ENCODE results near the gene EN2. TPM values are rescaled to one million over a fixed set of nuclear protein-coding genes. Genes with fewer than 3 reads are reported as not detected.

Gene EN2
- total RNA-seq, 4 donors from 2014 or later = 0.13 to 0.15 TPM; not detected in 2

- no peak overlapping the region for H3K27ac ChIP-seq
- no peaks in the 10 kb centered on the region for H3K36me3 ChIP-seq
- no peaks in the 10 kb centered on the region for H3K9me3 ChIP-seq
- H3K27me3 ChIP-seq = peaks cover 47% of the 10 kb centered on the region
- WGBS, 2 donors (ENCODE audit: low coverage in 1 of 2) = 86 to 90% methylated on average over 4 to 6 of the region's 17 CpGs
- no peak overlapping the region for H3K4me3 ChIP-seq
- H3K4me1 ChIP-seq = no peaks in the 10 kb centered on the region
- ATAC-seq = no peak
- TF ChIP-seq POLR2AphosphoS5 (IDR thresholded peaks at IDR 0.05) (no peak), EP300 (IDR thresholded peaks at IDR 0.05) (no peak), CTCF (IDR thresholded peaks at IDR 0.05) (no peak), POLR2A (IDR thresholded peaks at IDR 0.05) (no peak)
Observed at GRCh38 chr7:155411718-155412415, 46.1 kb upstream of the EN2 start.

GRCh38 chr7:155412416-155413253 lies 45.3 kb upstream of the EN2 start:
- no peak overlapping the region for H3K4me3 ChIP-seq
- no peaks in the 10 kb centered on the region for H3K9me3 ChIP-seq
- ATAC-seq = no peak
- 0% methylated on average over 2 to 5 of the region's 25 CpGs for WGBS, 2 donors (ENCODE audit: low coverage in 1 of 2)
- H3K27ac ChIP-seq = no peak overlapping the region
- H3K36me3 ChIP-seq = no peaks in the 10 kb centered on the region
- TF ChIP-seq POLR2AphosphoS5 (IDR thresholded peaks at IDR 0.05) (no peak), EP300 (IDR thresholded peaks at IDR 0.05) (no peak), CTCF (IDR thresholded peaks at IDR 0.05) (peak in 1 of 4 experiments; percentile 48)
- no peaks in the 10 kb centered on the region for H3K4me1 ChIP-seq
- H3K27me3 ChIP-seq = peaks cover 54% of the 10 kb centered on the region

GRCh38 chr7:155414547-155415492 lies 43.1 kb upstream of the EN2 start:
- Histone ChIP-seq H3K4me3 (no peak overlapping the region), H3K36me3 (no peaks in the 10 kb centered on the region), H3K27me3 (peaks cover 63% of the 10 kb centered on the region), H3K4me1 (no peaks in the 10 kb centered on the region), H3K27ac (no peak overlapping the region), H3K9me3 (no peaks in the 10 kb centered on the region)
- no peak for ATAC-seq
- WGBS, 2 donors (ENCODE audit: low coverage in 1 of 2) = 82 to 84% methylated on average over 12 to 17 of the region's 24 CpGs
- no peak for TF ChIP-seq POLR2A (IDR thresholded peaks at IDR 0.05)
- no peak for TF ChIP-seq POLR2AphosphoS5 (IDR thresholded peaks at IDR 0.05)
- no peak for TF ChIP-seq CTCF (IDR thresholded peaks at IDR 0.05)
- TF ChIP-seq EP300 (IDR thresholded peaks at IDR 0.05) = no peak

GRCh38 chr7:155416646-155417380 lies 41.1 kb upstream of the EN2 start:
- TF ChIP-seq EP300 (IDR thresholded peaks at IDR 0.05) = no peak
- no peak for TF ChIP-seq POLR2A (IDR thresholded peaks at IDR 0.05)
- TF ChIP-seq POLR2AphosphoS5 (IDR thresholded peaks at IDR 0.05) = no peak
- TF ChIP-seq CTCF (IDR thresholded peaks at IDR 0.05) = no peak
- no peaks in the 10 kb centered on the region for H3K9me3 ChIP-seq
- peaks cover 51% of the 10 kb centered on the region for H3K27me3 ChIP-seq
- no peak overlapping the region for H3K4me3 ChIP-seq
- WGBS, 2 donors (ENCODE audit: low coverage in 1 of 2) = 87 to 90% methylated on average over 13 to 15 of the region's 17 CpGs
- H3K27ac ChIP-seq = no peak overlapping the region
- no peak for ATAC-seq
- no peaks in the 10 kb centered on the region for H3K36me3 ChIP-seq
- no peaks in the 10 kb centered on the region for H3K4me1 ChIP-seq

All from gastroesophageal sphincter (tissue), 4 donors.